Measurements from ENCODE around the gene AVPR2.

AVPR2 gene

DNA sequence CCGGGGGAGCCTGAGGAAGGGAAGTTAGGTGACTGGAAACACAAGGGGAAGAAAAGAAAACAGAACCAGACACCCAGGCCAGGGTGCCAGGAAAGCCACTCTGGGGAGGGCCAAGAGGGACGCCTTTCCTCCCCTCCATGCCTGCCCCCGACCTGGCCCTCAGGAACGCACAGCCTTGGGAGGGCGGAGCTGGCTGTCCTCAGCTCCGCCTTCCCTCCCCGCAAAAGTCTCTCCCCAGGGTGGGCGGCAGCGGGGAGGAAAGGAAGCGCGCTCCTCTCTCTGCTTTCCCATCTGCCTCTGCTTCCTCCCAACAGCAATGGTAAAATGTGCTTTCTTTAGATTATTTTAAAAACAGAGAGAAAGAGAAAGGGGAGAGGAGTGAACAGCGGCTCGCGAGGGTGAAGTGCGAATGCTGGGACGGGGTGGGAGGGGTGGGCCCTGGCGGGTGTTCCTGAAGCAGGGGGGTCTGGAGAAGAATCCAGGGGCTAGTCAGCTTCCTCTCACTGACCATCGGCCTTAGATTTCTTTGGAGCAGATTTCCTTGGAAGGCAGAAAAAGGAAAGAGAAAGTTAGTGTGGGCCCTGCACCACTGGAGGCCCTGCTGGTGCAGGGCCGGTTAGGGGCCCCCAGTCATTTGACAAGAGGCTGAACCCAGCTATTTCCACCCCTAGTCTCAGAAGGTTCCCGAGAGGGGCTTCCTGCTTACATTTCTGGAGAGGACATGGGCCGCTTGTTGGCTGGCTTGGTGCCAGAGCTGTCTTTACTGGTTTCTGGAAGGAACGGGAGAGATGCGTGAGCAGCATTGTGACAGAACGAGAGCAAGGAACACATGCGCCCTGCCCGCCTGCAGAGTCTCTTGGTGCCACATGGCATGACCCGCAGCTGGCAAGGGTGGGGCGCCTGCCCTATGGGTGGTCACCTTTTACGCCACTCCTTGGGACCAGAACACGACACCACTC, 44.7 kb downstream of the AVPR2 start:
- no peak for TF ChIP-seq CTCF (IDR thresholded peaks at IDR 0.05)
- peak overlapping the region; percentile 70 for H3K27ac ChIP-seq
- H3K36me3 ChIP-seq: peaks cover 9% of the 10 kb centered on the region
- no peaks in the 10 kb centered on the region for H3K9me3 ChIP-seq
- H3K27me3 ChIP-seq: no peaks in the 10 kb centered on the region
- no peak overlapping the region for H3K4me3 ChIP-seq (ENCODE audit: low read depth in 1 of 2, low read length in 1 of 2)
- H3K4me1 ChIP-seq (ENCODE audit: control insufficient read depth in 1 of 2, insufficient read depth in 1 of 2, low read depth in 1 of 2, low read length in 1 of 2): peaks cover 11 to 38% of the 10 kb centered on the region in 2 experiments

- Histone ChIP-seq H3K4me1 (ENCODE audit: control insufficient read depth in 1 of 2, insufficient read depth in 1 of 2, low read depth in 1 of 2, low read length in 1 of 2) (peaks cover 8 to 31% of the 10 kb centered on the region in 2 experiments), H3K4me3 (ENCODE audit: low read depth in 1 of 2, low read length in 1 of 2) (no peak overlapping the region), H3K36me3 (peaks cover 16% of the 10 kb centered on the region), H3K27me3 (no peaks in the 10 kb centered on the region), H3K9me3 (no peaks in the 10 kb centered on the region), H3K27ac (no peak overlapping the region)
- TF ChIP-seq CTCF (IDR thresholded peaks at IDR 0.05): no peak
Measured at GRCh38 chrX:153950127-153950526, 45.7 kb downstream of the AVPR2 start.

DNA sequence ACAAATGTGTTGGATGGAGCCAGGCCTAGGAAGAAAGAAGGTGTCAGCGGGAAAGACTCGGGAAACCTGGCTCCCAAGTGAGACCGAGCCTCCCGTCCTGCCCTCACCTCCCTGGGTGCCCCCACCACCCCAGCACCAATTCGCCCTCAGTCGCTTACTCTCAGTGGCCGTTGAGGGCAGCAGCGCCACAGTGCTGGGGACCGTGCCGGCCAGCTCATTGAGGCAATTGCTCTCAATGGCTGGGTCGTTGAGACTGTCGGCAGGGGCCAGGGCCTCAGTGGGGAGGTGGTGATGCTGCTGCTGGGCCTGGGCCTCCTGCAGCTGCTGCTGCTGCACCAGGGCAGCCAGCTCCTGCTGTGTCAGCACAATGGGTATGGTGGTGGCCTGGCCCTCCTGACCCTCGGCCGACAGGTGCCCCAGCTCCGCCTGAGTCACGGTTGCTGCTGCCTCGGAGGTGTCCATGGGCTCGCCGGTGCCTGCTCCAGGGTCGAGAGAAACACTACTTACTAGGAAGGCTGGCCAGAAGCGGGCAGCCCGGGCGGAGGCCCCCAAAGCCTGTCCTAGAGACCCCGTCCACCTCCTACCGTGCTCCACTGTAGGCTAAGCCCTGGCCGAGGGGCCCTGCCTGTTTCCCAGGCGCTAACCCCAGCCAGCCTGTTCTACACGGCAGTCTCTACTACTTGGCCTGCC, 47.4 kb downstream of the AVPR2 start:
- Histone ChIP-seq H3K36me3 (peaks cover 31% of the 10 kb centered on the region), H3K4me1 (ENCODE audit: control insufficient read depth in 1 of 2, insufficient read depth in 1 of 2, low read depth in 1 of 2, low read length in 1 of 2) (peaks cover 6 to 28% of the 10 kb centered on the region in 2 experiments), H3K27me3 (no peaks in the 10 kb centered on the region), H3K9me3 (no peaks in the 10 kb centered on the region), H3K4me3 (ENCODE audit: low read depth in 1 of 2, low read length in 1 of 2) (no peak overlapping the region), H3K27ac (no peak overlapping the region)
- TF ChIP-seq CTCF (IDR thresholded peaks at IDR 0.05): no peak

DNA sequence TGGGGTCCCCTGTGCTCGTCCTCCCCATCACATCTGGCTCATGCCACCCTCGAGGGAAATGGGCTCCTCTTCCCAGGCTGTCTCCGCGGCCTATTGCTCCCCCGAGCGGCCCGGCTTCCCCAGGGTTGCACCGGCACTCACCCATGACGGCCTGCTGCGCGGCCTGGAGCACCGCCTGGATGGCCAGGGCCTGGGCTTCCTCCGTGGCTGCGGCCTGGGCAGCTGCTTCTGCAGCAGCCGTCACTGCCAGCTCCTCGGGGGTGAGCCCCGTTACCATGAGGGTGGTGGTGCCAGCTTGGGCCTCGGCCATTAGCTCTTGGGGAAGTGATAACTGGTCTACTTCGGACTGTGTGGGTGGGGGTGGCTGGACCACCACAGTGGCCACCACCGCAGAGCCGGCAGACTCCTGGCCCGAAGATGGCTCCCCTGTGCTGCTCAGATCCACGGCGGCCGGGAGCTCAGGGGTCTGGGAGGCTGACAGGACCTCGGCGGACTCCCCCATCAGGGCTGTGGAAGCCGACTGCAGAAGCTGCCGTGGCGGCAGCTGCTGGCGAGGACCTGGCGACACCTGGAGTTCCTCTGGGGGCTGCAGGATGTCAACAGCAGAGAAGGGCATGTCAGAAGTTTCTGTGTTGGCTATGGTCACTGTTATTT, 48.0 kb downstream of the AVPR2 start:
- Histone ChIP-seq H3K27ac (no peak overlapping the region), H3K4me1 (ENCODE audit: control insufficient read depth in 1 of 2, insufficient read depth in 1 of 2, low read depth in 1 of 2, low read length in 1 of 2) (peaks cover 0 to 22% of the 10 kb centered on the region in 2 experiments), H3K27me3 (no peaks in the 10 kb centered on the region), H3K4me3 (ENCODE audit: low read depth in 1 of 2, low read length in 1 of 2) (no peak overlapping the region), H3K9me3 (no peaks in the 10 kb centered on the region), H3K36me3 (peaks cover 38% of the 10 kb centered on the region)
- no peak for TF ChIP-seq CTCF (IDR thresholded peaks at IDR 0.05)

- H3K36me3 ChIP-seq: peaks cover 47% of the 10 kb centered on the region
- H3K9me3 ChIP-seq: no peaks in the 10 kb centered on the region
- H3K4me1 ChIP-seq (ENCODE audit: control insufficient read depth in 1 of 2, insufficient read depth in 1 of 2, low read depth in 1 of 2, low read length in 1 of 2): peaks cover 0 to 13% of the 10 kb centered on the region in 2 experiments
- H3K4me3 ChIP-seq (ENCODE audit: low read depth in 1 of 2, low read length in 1 of 2): no peak overlapping the region
- H3K27me3 ChIP-seq: no peaks in the 10 kb centered on the region
- peak; percentile 90 for TF ChIP-seq CTCF (IDR thresholded peaks at IDR 0.05)
- H3K27ac ChIP-seq: no peak overlapping the region
Measured at GRCh38 chrX:153953342-153953830, 48.9 kb downstream of the AVPR2 start.
